BJ (cell line): ENCODE results near the gene EFCAB13. TPM values are rescaled to one million over a fixed set of nuclear protein-coding genes. Genes with fewer than 3 reads are reported as not detected.

ENCODE experiments used
- CTCF ChIA-PET: fragments of 350-600 bp; formaldehyde crosslinking; extraction: SDS; loops from one replicate; lab custom pipeline; 2021; ENCODE audit warnings: antibody characterized with exemption, inconsistent platforms; lab: Yijun Ruan, JAX
- POLR2A ChIA-PET: fragments of 300-600 bp; sonication (Branson Sonifier 250); formaldehyde crosslinking; extraction: SDS; loops from one replicate; lab custom pipeline; 2021; ENCODE audit warnings: antibody characterized with exemption; lab: Charles Lee
- DNase-seq: peaks from one replicate; pipeline ENCODE4 v3.0.0-alpha.2; 2011; ENCODE audit warnings: low read depth
- H3K27me3 ChIP-seq: 2 replicates; pipeline ENCODE4 v1.6.0; 2011; ENCODE audit warnings: low read length; ENCODE audit not compliant: control insufficient read depth, insufficient read depth
- H3K36me3 ChIP-seq: 2 replicates; pipeline ENCODE4 v1.5.1; 2011; ENCODE audit warnings: low read length; ENCODE audit not compliant: control insufficient read depth, insufficient read depth
- H3K4me3 ChIP-seq: 2 replicates; pipeline ENCODE4 v1.5.1; 2011; ENCODE audit warnings: low read depth, mild to moderate bottlenecking, control low read depth, low read length
- polyA plus RNA-seq: library from polyadenylated mRNA; depleted of rRNA; stranded (reverse); fragments of >200 nt; gene quantifications from 2 replicates; pipeline ENCODE4 v1.2.3, GENCODE V29; 2011
- TF ChIP-seq, protein P1 (sequence below): IDR thresholded peaks from 2 replicates; pipeline ENCODE4 v1.5.1; 2011; ENCODE audit warnings: low read depth, mild to moderate bottlenecking, control low read depth, inconsistent platforms, low read length, moderate library complexity; ENCODE audit not compliant: insufficient read depth

The EFCAB13 gene
- polyA plus RNA-seq, 1 experiment, result 0.22 TPM

DNA sequence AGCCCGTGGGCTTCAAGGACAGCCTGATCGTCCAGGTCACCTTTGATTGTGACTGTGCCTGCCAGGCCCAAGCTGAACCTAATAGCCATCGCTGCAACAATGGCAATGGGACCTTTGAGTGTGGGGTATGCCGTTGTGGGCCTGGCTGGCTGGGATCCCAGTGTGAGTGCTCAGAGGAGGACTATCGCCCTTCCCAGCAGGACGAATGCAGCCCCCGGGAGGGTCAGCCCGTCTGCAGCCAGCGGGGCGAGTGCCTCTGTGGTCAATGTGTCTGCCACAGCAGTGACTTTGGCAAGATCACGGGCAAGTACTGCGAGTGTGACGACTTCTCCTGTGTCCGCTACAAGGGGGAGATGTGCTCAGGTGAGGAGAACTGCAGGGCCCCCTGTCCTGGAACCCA lies 31.5 kb upstream of the EFCAB13 start:
- ChIA-PET CTCF (interaction anchor here (0.6 kb wide), 1 partner anchor 197 kb away, joined by 3 read pairs; no protein-coding TSS in a partner anchor), POLR2A (no interaction called here)
- Histone ChIP-seq H3K4me3 (no peak overlapping the region), H3K27me3 (no peaks in the 10 kb centered on the region), H3K36me3 (no peaks in the 10 kb centered on the region)
- no peak for DNase-seq
- TF ChIP-seq, protein P1, sequence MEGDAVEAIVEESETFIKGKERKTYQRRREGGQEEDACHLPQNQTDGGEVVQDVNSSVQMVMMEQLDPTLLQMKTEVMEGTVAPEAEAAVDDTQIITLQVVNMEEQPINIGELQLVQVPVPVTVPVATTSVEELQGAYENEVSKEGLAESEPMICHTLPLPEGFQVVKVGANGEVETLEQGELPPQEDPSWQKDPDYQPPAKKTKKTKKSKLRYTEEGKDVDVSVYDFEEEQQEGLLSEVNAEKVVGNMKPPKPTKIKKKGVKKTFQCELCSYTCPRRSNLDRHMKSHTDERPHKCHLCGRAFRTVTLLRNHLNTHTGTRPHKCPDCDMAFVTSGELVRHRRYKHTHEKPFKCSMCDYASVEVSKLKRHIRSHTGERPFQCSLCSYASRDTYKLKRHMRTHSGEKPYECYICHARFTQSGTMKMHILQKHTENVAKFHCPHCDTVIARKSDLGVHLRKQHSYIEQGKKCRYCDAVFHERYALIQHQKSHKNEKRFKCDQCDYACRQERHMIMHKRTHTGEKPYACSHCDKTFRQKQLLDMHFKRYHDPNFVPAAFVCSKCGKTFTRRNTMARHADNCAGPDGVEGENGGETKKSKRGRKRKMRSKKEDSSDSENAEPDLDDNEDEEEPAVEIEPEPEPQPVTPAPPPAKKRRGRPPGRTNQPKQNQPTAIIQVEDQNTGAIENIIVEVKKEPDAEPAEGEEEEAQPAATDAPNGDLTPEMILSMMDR, result no peak

DNA sequence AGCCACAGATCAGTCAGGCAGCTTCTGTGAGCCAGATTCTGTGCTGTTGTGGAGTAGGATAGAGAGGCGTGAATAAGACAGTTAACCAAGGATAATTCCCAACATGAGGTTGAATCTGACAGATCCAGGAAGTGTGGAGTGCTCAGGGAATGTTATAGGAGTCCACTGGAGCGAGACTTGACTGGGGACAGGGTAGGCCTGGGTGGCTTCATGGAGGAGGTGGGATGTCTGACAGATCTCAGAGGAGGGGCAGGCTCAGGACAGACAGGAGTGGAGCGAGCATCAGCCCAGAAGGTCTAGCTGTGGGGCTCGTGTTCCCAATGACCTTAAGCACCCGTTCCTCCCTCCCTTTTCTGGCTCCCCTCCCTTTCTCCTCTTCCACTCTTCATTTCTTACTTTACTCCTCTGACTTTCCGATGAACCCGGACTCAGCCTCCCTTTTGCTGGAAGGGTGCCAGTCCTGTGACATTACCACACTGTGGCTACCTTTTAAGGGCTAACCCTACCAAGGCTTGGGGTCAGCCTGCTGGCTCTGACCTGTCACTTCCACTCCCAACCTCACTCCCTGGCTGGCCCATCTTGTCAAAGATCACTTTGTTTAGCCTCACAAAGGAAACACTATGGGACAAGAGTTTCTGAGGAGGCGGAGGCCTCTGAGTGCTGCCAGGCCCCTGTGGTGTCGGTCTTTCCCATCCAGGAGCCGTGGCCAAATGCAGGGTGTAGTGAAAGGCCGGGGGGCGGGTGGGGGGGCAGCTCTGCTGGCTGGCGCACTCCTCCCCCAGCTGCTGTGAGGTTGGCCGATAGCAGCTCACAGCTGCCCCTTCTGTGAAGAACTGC lies 28.5 kb upstream of the EFCAB13 start:
- ChIA-PET POLR2A (no interaction called here), CTCF (no interaction called here)
- H3K4me3 ChIP-seq, result no peak overlapping the region
- no peaks in the 10 kb centered on the region for H3K27me3 ChIP-seq
- no peaks in the 10 kb centered on the region for H3K36me3 ChIP-seq
- no peak for DNase-seq
- TF ChIP-seq, protein P1, result no peak

DNA sequence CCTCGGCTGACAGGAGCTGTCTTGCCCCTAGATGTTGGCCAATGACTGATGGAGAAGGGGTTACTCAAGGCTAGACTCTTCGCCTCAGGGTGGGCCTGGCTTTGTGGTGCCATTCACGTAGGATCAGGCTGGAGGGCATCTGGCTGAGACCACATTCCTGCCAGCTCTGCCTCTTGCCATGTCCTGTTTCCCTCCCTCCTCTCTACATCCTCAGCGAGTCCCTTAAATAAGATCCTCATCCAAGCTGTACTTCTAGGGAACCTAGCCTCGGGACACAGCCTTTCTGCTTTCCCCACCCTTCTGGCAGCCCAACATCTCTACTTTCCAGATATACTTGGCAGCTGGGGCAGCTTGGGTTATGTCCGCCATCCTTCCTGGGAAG lies 27.9 kb upstream of the EFCAB13 start:
- CTCF ChIA-PET, result no interaction called here
- no peaks in the 10 kb centered on the region for H3K27me3 ChIP-seq
- DNase-seq, result no peak
- H3K36me3 ChIP-seq, result no peaks in the 10 kb centered on the region
- POLR2A ChIA-PET, result no interaction called here
- no peak overlapping the region for H3K4me3 ChIP-seq
- TF ChIP-seq, protein P1, result no peak

DNA sequence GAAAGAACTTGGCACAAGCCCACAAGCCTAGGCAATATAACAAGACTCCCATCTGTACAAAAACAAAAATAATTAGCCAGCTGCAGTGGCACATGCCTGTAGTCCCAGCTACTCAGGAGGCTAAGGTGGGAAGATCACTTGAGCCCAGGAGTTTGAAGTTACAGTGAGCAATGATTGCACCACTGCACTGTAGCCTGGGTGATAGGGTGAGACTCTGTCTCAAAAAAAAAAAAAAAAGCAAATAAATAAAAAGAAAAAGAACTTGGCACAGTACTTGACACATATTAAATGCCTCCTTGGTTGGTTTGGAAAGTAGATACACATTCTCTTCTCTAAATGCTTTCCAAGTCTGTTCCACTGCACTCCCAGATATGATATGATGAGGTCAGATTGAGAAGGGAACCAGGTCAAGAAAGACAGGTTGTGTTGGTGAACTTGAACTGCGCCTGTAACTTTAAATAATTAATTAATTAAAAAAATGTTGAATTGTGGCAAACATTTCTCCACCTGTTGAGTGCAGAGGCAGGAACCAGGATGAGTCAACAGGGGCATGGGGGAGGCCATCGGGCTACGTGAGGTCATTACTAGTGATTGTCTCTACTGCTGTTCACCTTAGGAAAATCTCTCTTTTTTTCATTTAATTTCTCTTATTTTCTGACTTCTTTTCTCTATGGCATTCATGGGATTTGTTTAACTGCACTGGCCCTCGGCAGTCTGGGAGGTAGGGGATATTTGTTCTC lies 25.9 kb upstream of the EFCAB13 start:
- Histone ChIP-seq H3K4me3 (no peak overlapping the region), H3K36me3 (no peaks in the 10 kb centered on the region), H3K27me3 (no peaks in the 10 kb centered on the region)
- POLR2A ChIA-PET, result no interaction called here
- no peak for DNase-seq
- TF ChIP-seq, protein P1, result no peak
- CTCF ChIA-PET, result no interaction called here

DNA sequence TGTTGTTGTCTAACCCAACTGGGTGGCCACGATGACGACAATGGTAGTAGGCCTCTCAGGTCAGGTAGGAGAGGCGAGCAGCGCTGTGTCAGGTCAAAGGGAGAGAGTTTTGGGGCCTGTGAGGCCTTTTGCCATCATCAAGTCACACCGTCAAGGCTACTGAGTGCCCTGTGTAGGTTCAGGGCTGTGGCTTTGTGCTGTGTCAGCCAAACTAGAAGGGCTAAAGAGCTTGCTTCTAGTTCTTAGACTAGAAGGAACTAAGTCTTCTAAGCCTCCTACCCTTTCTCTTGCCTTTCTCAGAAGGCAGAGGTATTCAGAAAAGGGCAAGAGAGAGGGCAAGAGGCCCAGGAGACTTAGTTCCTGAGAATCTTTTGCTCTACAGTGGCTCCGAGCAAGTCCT lies 25.0 kb upstream of the EFCAB13 start:
- ChIA-PET POLR2A (no interaction called here), CTCF (no interaction called here)
- no peaks in the 10 kb centered on the region for H3K27me3 ChIP-seq
- no peak for DNase-seq
- TF ChIP-seq, protein P1, result no peak
- H3K36me3 ChIP-seq, result no peaks in the 10 kb centered on the region
- no peak overlapping the region for H3K4me3 ChIP-seq
